Breast epithelium (tissue), 4 donors: ENCODE results near the gene RFX4. TPM values are rescaled to one million over a fixed set of nuclear protein-coding genes. Genes with fewer than 3 reads are reported as not detected.

Experiments used
- DNase-seq, 2 donors: peaks; one replicate each; pipeline ENCODE4 v3.0.0-alpha.2; 2019; ENCODE audit warnings: low spot score in 2 of 2
- H3K27ac ChIP-seq, 2 donors: fragments of 200-600 bp; sonication (generic) in 1 of 2; one replicate each; pipeline ENCODE4 v1.5.1; 2016 to 2019; ENCODE audit warnings: mild to moderate bottlenecking in 1 of 2
- H3K27me3 ChIP-seq, 2 donors: fragments of 200-600 bp; sonication (generic) in 1 of 2; one replicate each; pipeline versions ENCODE4 v1.5.1 to v1.6.0; 2017 to 2019; ENCODE audit warnings: control low read depth in 1 of 2, mild to moderate bottlenecking in 1 of 2
- H3K36me3 ChIP-seq: fragments of 200-600 bp; one replicate; pipeline ENCODE4 v1.5.1; 2019
- H3K4me1 ChIP-seq, 2 donors: fragments of 200-600 bp; sonication (generic); one replicate each; pipeline ENCODE4 v1.5.1; 2016 to 2019; ENCODE audit warnings: control low read depth in 1 of 2
- H3K4me3 ChIP-seq, 3 donors: fragments of 200-600 bp; sonication (generic); 1 replicate in 2 of 3; 2 replicates in 1 of 3; pipeline ENCODE4 v1.5.1; 2016 to 2019; ENCODE audit warnings: mild to moderate bottlenecking in 3 of 3, moderate library complexity in 2 of 3
- H3K9me3 ChIP-seq, 2 donors: fragments of 200-600 bp; sonication (generic) in 1 of 2; one replicate each; pipeline ENCODE4 v1.5.1; 2016 to 2019; ENCODE audit warnings: control low read depth in 1 of 2
- POLR2A ChIP-seq: fragments of 450-650 bp; IDR thresholded peaks from one replicate; pipeline ENCODE4 v1.6.1; 2016; ENCODE audit warnings: antibody characterized with exemption, mild to moderate bottlenecking, moderate library complexity
- POLR2AphosphoS5 ChIP-seq, 3 donors: sonication (generic); formaldehyde crosslinking; IDR thresholded peaks; one replicate each; pipeline ENCODE4 v1.6.1; 2017; ENCODE audit warnings: antibody characterized with exemption in 3 of 3
- intact Hi-C: fragments of 100-400 bp; cut with DNase I; formaldehyde crosslinking; loops from one replicate; pipeline ENCODE4 v1.15.1; 2023; ENCODE audit warnings: low total_unique reads
- total RNA-seq, 3 donors: library from RNA; depleted of rRNA; stranded (reverse); fragments of >200 nt; gene quantifications; one replicate each; pipeline ENCODE4 v1.1.0, GENCODE V29; 2016
- TF ChIP-seq, protein P1 (sequence below), 3 donors: fragments of 450-650 bp; IDR thresholded peaks; one replicate each; pipeline ENCODE4 v1.5.1; 2016 to 2017; ENCODE audit warnings: antibody characterized with exemption in 3 of 3, mild to moderate bottlenecking in 3 of 3, moderate library complexity in 3 of 3

RFX4 gene
- total RNA-seq, 3 donors from 2014 or later = 0.64 TPM; not detected in 2

GRCh38 chr12:106651552-106651951 lies 68.7 kb downstream of the RFX4 start:
- no peaks in the 10 kb centered on the region for H3K36me3 ChIP-seq
- H3K4me1 ChIP-seq = peaks cover 0 to 3% of the 10 kb centered on the region in 2 donors
- H3K4me3 ChIP-seq = no peak overlapping the region
- TF ChIP-seq, protein P1, sequence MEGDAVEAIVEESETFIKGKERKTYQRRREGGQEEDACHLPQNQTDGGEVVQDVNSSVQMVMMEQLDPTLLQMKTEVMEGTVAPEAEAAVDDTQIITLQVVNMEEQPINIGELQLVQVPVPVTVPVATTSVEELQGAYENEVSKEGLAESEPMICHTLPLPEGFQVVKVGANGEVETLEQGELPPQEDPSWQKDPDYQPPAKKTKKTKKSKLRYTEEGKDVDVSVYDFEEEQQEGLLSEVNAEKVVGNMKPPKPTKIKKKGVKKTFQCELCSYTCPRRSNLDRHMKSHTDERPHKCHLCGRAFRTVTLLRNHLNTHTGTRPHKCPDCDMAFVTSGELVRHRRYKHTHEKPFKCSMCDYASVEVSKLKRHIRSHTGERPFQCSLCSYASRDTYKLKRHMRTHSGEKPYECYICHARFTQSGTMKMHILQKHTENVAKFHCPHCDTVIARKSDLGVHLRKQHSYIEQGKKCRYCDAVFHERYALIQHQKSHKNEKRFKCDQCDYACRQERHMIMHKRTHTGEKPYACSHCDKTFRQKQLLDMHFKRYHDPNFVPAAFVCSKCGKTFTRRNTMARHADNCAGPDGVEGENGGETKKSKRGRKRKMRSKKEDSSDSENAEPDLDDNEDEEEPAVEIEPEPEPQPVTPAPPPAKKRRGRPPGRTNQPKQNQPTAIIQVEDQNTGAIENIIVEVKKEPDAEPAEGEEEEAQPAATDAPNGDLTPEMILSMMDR (IDR thresholded peaks at IDR 0.05) = no peak
- TF ChIP-seq POLR2AphosphoS5 (IDR thresholded peaks at IDR 0.05) (no peak), POLR2A (no peak)
- no peaks in the 10 kb centered on the region for H3K9me3 ChIP-seq
- H3K27ac ChIP-seq = no peak overlapping the region
- no peaks in the 10 kb centered on the region for H3K27me3 ChIP-seq
- intact Hi-C loops = no loop called here
- DNase-seq = no peak

DNA sequence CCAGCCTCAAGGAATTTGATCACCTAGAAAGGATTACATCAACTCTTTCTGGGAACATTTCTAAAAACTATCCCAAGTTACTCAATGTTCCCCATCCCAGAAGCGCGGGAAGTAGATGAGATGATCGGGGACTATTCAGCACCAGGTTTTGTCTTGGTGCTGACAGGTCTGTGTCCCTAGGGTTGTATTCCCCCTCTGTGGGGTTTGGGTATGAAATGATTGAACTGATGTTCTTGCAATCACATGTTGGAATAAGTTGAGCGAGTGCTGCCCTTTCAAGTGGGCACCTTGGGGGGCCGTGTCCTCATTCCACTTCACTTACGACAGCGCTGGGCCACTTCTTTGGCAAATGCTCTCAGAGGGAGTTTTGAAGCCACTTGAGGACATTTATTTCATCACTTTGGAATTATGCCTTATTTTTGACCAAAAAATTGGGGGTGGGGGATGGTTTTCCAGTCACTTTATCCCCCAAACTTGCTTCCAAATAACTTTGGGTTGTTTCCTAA lies 69.8 kb downstream of the RFX4 start:
- peaks cover 0 to 3% of the 10 kb centered on the region in 2 donors for H3K4me1 ChIP-seq
- H3K27ac ChIP-seq = no peak overlapping the region
- no peak for DNase-seq
- H3K36me3 ChIP-seq = no peaks in the 10 kb centered on the region
- no peak overlapping the region for H3K4me3 ChIP-seq
- H3K27me3 ChIP-seq = no peaks in the 10 kb centered on the region
- H3K9me3 ChIP-seq = no peaks in the 10 kb centered on the region
- TF ChIP-seq POLR2A (no peak), POLR2AphosphoS5 (IDR thresholded peaks at IDR 0.05) (no peak)
- TF ChIP-seq, protein P1 (IDR thresholded peaks at IDR 0.05) = no peak
- intact Hi-C loops = no loop called here

DNA sequence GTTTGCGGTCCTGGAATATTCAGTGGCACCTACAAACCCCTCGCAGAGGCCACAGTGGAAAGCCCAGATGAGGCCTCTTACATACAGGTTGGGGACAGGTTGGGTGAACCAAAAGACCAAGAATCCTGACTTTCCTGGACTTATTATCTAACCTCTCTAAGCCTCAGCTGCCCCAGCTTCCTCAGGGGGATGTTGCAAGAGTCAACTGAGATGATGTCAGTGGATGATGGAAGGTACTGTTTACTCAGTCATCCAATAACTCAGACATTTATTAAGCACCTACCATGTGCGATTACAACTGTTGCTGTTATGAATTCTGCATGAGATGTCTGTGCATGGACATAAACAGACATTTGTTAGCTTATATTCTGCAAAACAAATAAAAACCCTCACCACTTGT lies 72.8 kb downstream of the RFX4 start:
- H3K27ac ChIP-seq = no peak overlapping the region
- H3K4me3 ChIP-seq = no peak overlapping the region
- intact Hi-C loops = no loop called here
- DNase-seq = no peak
- no peak for TF ChIP-seq POLR2A
- TF ChIP-seq, protein P1 (IDR thresholded peaks at IDR 0.05) = no peak
- TF ChIP-seq POLR2AphosphoS5 (IDR thresholded peaks at IDR 0.05) = no peak
- H3K4me1 ChIP-seq = no peaks in the 10 kb centered on the region
- peaks cover 3 to 5% of the 10 kb centered on the region in 2 donors for H3K9me3 ChIP-seq
- no peaks in the 10 kb centered on the region for H3K36me3 ChIP-seq
- H3K27me3 ChIP-seq = no peaks in the 10 kb centered on the region

DNA sequence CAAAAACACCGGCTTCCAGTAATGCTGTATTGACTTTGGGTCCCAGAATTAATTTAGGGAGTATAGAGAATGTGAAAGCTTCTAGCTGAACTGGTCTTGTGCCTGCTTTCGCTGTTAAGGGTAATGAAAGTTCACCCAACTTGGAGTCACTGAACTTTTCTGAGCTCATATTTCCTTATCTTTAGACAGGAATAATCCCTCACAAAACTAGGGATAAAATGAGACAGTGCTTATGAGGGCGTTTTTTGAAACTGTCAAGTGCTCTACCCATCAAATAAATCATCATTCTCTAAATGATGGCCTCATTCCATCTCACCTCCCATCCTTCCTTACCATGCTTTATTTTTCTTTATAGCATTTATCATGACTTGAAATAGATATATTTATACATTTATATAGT lies 74.7 kb downstream of the RFX4 start:
- intact Hi-C loops = no loop called here
- Histone ChIP-seq H3K9me3 (peaks cover 7 to 25% of the 10 kb centered on the region in 2 donors), H3K36me3 (no peaks in the 10 kb centered on the region), H3K4me1 (no peaks in the 10 kb centered on the region), H3K27ac (no peak overlapping the region), H3K27me3 (no peaks in the 10 kb centered on the region), H3K4me3 (no peak overlapping the region)
- TF ChIP-seq POLR2A = no peak
- TF ChIP-seq, protein P1 (IDR thresholded peaks at IDR 0.05) = no peak
- TF ChIP-seq POLR2AphosphoS5 (IDR thresholded peaks at IDR 0.05) = no peak
- no peak for DNase-seq

DNA sequence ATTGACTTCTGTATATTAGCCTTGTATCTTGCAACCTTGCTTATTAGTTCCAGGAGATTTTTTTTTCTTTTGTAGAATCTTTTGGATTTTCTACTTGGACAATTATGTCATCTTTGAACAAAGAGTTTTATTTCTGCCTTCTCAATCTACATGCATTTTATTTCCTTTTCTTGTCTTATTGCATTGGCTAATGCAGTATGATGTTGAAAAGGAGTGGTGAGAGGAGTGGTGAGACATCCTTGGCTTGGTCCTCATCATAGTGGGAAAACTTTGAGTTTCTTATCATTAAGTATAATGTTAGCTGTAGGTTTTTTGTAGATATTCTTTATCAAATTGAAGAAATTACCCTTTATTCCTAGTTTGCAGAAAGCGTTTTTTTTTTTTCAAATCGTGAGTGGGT lies 80.6 kb downstream of the RFX4 start:
- H3K27me3 ChIP-seq = no peaks in the 10 kb centered on the region
- H3K4me3 ChIP-seq = no peak overlapping the region
- intact Hi-C loops = loop anchor here (5.0 kb wide), 1 partner anchor 51 kb away; no protein-coding TSS in a partner anchor
- no peaks in the 10 kb centered on the region for H3K36me3 ChIP-seq
- TF ChIP-seq, protein P1 (IDR thresholded peaks at IDR 0.05) = no peak
- TF ChIP-seq POLR2AphosphoS5 (IDR thresholded peaks at IDR 0.05) = no peak
- no peak for TF ChIP-seq POLR2A
- H3K27ac ChIP-seq = no peak overlapping the region
- H3K4me1 ChIP-seq = no peaks in the 10 kb centered on the region
- H3K9me3 ChIP-seq = peaks cover 7 to 48% of the 10 kb centered on the region in 2 donors
- DNase-seq = no peak
